ENCODE data around the gene EXOC4.

The EXOC4 gene

GRCh38 chr7:134104166-134104565 lies 851.3 kb downstream of the EXOC4 start:
- no peak for TF ChIP-seq CTCF (conservative IDR thresholded peaks at IDR 0.05)
- no peak overlapping the region for H3K27ac ChIP-seq

- TF ChIP-seq CTCF (conservative IDR thresholded peaks at IDR 0.05), result no peak
- H3K27ac ChIP-seq, result no peak overlapping the region
Measured at GRCh38 chr7:134105841-134106240, 853.0 kb downstream of the EXOC4 start.

- TF ChIP-seq CTCF (conservative IDR thresholded peaks at IDR 0.05), result no peak
- no peak overlapping the region for H3K27ac ChIP-seq
Measured at GRCh38 chr7:134108802-134109201, 855.9 kb downstream of the EXOC4 start.

GRCh38 chr7:134113655-134114054 lies 860.8 kb downstream of the EXOC4 start:
- TF ChIP-seq CTCF (conservative IDR thresholded peaks at IDR 0.05), result no peak

GRCh38 chr7:134114992-134115391 lies 862.1 kb downstream of the EXOC4 start:
- TF ChIP-seq CTCF (conservative IDR thresholded peaks at IDR 0.05), result no peak
- H3K27ac ChIP-seq, result no peak overlapping the region

More at GRCh38 chr7:134113655-134114054, 860.8 kb downstream of the EXOC4 start:
- no peak overlapping the region for H3K27ac ChIP-seq

Data from VCaP (cell line).